ENCODE measurements around the gene ACTR5. TPM values are rescaled to one million over a fixed set of nuclear protein-coding genes. Genes with fewer than 3 reads are reported as not detected.

The ACTR5 gene
- total and polyA plus RNA-seq, 2 donors (not counting 3 experiments of a cell fraction or from before 2014, with no cell fraction given) = 8.8 to 11.3 TPM

- dilution Hi-C loops (cut with MboI; ENCODE audit: extremely low pct_ligation_motif_present, low sequenced_read_pairs) = no loop called here
- no peak for FAIRE-seq
- CTCF ChIA-PET = interaction anchor here (1.0 to 2.0 kb wide), 5 partner anchors 8 to 75 kb away, joined by 3 to 7 read pairs (median 3); partner anchors contain the start of gene SLC32A1
Observed at GRCh38 chr20:38732981-38733380, 15.3 kb upstream of the ACTR5 start.

More at GRCh38 chr20:38732981-38733380, 15.3 kb upstream of the ACTR5 start:
- Histone ChIP-seq H3K36me3 (ENCODE audit: control insufficient read depth in 2 of 2, extremely low read depth in 1 of 2, insufficient read depth in 2 of 2, low read length in 2 of 2) (no peaks in the 10 kb centered on the region), H2AFZ (ENCODE audit: low read depth, low read length) (no peak overlapping the region), H3K27me3 (ENCODE audit: control insufficient read depth in 2 of 2, insufficient read depth in 2 of 2, low read length in 2 of 2) (peaks cover 48 to 62% of the 10 kb centered on the region in 2 experiments), H3K4me2 (ENCODE audit: insufficient read depth, low read length) (no peak overlapping the region), H3K9ac (replicated peaks; ENCODE audit: extremely low read depth, insufficient read depth, low read length) (no peak overlapping the region), H3K9me3 (replicated peaks; ENCODE audit: control insufficient read depth, insufficient read depth, low read length) (no peaks in the 10 kb centered on the region), H3K9me1 (replicated peaks; ENCODE audit: control insufficient read depth, extremely low read depth, insufficient read depth, low read length) (no peaks in the 10 kb centered on the region), H3K79me2 (ENCODE audit: control insufficient read depth, insufficient read depth, low read length) (no peaks in the 10 kb centered on the region), H3K4me1 (ENCODE audit: control insufficient read depth, extremely low read depth, insufficient read depth, low read length) (peaks cover 6% of the 10 kb centered on the region), H3K27ac (ENCODE audit: insufficient read depth, low read depth, low read length) (no peak overlapping the region), H3K4me3 (replicated peaks in 1 of 3; ENCODE audit: insufficient read depth in 1 of 3, low read depth in 1 of 3, low read length in 3 of 3) (no peak overlapping the region), H4K20me1 (replicated peaks; ENCODE audit: control insufficient read depth, extremely low read depth, insufficient read depth, low read length) (no peaks in the 10 kb centered on the region)
- TF ChIP-seq, protein P1, sequence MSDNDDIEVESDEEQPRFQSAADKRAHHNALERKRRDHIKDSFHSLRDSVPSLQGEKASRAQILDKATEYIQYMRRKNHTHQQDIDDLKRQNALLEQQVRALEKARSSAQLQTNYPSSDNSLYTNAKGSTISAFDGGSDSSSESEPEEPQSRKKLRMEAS (IDR thresholded peaks at IDR 0.05; ENCODE audit: insufficient read depth, insufficient read length) = no peak
- TF ChIP-seq JUN (IDR thresholded peaks at IDR 0.05; ENCODE audit: borderline replicate concordance, insufficient read depth, insufficient read length, low read depth) (no peak), POLR2A (IDR thresholded peaks at IDR 0.05; ENCODE audit: low read depth, low read length) (no peak), FOS (IDR thresholded peaks at IDR 0.05; ENCODE audit: borderline replicate concordance, insufficient read depth, low read length) (no peak), EZH2 (IDR thresholded peaks at IDR 0.05; ENCODE audit: borderline replicate concordance, low read depth, low read length, severe bottlenecking) (no peak), GATA2 (IDR thresholded peaks at IDR 0.05; ENCODE audit: insufficient read depth, insufficient read length, low read depth, low read length) (no peak), POLR2AphosphoS5 (IDR thresholded peaks at IDR 0.05; ENCODE audit: insufficient read depth, low read depth, low read length) (no peak), MYC (IDR thresholded peaks at IDR 0.05; ENCODE audit: low read depth, low read length) (no peak)
- TF ChIP-seq, protein P2, sequence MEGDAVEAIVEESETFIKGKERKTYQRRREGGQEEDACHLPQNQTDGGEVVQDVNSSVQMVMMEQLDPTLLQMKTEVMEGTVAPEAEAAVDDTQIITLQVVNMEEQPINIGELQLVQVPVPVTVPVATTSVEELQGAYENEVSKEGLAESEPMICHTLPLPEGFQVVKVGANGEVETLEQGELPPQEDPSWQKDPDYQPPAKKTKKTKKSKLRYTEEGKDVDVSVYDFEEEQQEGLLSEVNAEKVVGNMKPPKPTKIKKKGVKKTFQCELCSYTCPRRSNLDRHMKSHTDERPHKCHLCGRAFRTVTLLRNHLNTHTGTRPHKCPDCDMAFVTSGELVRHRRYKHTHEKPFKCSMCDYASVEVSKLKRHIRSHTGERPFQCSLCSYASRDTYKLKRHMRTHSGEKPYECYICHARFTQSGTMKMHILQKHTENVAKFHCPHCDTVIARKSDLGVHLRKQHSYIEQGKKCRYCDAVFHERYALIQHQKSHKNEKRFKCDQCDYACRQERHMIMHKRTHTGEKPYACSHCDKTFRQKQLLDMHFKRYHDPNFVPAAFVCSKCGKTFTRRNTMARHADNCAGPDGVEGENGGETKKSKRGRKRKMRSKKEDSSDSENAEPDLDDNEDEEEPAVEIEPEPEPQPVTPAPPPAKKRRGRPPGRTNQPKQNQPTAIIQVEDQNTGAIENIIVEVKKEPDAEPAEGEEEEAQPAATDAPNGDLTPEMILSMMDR (IDR thresholded peaks at IDR 0.05; ENCODE audit: extremely low read depth in 1 of 2, insufficient read depth in 1 of 2, low read depth in 1 of 2, low read length in 2 of 2) = no peak
- POLR2A ChIA-PET = no interaction called here
- intact Hi-C loops (cut with micrococcal nuclease) = no loop called here
- no TSS peak for BruUV-seq (replicated peaks)
- DNase-seq (ENCODE audit: low read depth, low spot score) = no peak
